Measurements from ENCODE around the gene CHCHD6.

The CHCHD6 gene

DNA sequence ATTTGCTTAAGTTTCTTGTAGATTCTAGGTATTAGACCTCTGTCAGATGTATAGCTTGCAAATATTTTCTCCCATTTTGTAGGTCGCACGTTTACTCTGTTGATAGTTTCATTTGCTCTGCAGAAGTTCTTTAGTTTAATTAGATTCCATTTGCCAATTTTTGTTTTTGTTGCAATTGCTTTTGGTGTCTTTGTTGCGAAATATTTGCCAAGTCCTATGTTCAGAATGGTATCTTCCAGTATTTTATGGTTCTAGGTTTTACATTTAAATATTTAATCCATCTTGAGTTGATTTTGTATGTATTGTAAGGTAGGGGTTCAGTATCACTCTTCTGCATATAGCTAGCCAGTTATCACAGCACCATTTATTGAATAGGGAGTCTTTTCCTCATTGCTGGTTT lies 64.9 kb downstream of the CHCHD6 start:
- Histone ChIP-seq H3K27ac (ENCODE audit: low read depth, low read length) (no peak overlapping the region), H3K4me2 (ENCODE audit: low read depth, low read length, poor library complexity, severe bottlenecking) (no peak overlapping the region), H2AFZ (ENCODE audit: low read depth, low read length, severe bottlenecking) (no peak overlapping the region), H3K9me3 (ENCODE audit: insufficient read depth, low read length) (no peaks in the 10 kb centered on the region), H3K9ac (ENCODE audit: low read length) (no peak overlapping the region), H3F3A (ENCODE audit: insufficient read depth) (no peaks in the 10 kb centered on the region), H4K20me1 (ENCODE audit: low read depth, low read length) (no peaks in the 10 kb centered on the region), H3K4me3 (ENCODE audit: insufficient read depth, low read length, poor library complexity, severe bottlenecking) (no peak overlapping the region), H3K79me2 (ENCODE audit: insufficient read depth, low read length) (no peaks in the 10 kb centered on the region), H3K36me3 (ENCODE audit: low read length) (no peaks in the 10 kb centered on the region), H3K27me3 (ENCODE audit: low read length) (no peaks in the 10 kb centered on the region), H3K9me2 (replicated peaks; ENCODE audit: insufficient read depth, low read length) (no peaks in the 10 kb centered on the region)
- TF ChIP-seq, protein P1, sequence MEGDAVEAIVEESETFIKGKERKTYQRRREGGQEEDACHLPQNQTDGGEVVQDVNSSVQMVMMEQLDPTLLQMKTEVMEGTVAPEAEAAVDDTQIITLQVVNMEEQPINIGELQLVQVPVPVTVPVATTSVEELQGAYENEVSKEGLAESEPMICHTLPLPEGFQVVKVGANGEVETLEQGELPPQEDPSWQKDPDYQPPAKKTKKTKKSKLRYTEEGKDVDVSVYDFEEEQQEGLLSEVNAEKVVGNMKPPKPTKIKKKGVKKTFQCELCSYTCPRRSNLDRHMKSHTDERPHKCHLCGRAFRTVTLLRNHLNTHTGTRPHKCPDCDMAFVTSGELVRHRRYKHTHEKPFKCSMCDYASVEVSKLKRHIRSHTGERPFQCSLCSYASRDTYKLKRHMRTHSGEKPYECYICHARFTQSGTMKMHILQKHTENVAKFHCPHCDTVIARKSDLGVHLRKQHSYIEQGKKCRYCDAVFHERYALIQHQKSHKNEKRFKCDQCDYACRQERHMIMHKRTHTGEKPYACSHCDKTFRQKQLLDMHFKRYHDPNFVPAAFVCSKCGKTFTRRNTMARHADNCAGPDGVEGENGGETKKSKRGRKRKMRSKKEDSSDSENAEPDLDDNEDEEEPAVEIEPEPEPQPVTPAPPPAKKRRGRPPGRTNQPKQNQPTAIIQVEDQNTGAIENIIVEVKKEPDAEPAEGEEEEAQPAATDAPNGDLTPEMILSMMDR (IDR thresholded peaks at IDR 0.05; ENCODE audit: insufficient read depth, low read length, poor library complexity, severe bottlenecking) = no peak
- no peak for TF ChIP-seq EZH2phosphoT487 (conservative IDR thresholded peaks at IDR 0.05; ENCODE audit: low read length)

DNA sequence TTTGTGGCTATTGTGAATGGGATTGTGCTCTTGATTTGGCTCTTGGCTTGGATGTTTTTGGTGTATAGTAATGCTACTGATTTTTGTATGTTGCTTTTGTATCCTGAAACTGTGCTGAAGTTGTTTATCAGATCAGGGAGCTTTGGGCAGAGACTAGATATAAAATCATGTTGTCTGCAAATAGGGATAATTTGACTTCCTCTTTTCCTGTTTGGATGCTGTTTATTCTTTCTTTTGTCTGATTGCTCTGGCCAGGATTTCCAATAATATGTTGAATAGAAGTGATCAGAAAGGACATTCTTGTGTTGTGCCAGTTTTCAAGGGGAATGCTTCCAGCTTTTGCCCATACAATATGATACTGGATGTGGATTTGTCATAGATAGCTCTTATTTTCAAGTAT lies 66.1 kb downstream of the CHCHD6 start:
- Histone ChIP-seq H4K20me1 (ENCODE audit: low read depth, low read length) (no peaks in the 10 kb centered on the region), H3K4me2 (ENCODE audit: low read depth, low read length, poor library complexity, severe bottlenecking) (no peak overlapping the region), H3K27ac (ENCODE audit: low read depth, low read length) (no peak overlapping the region), H3K9me2 (replicated peaks; ENCODE audit: insufficient read depth, low read length) (no peaks in the 10 kb centered on the region), H3K9ac (ENCODE audit: low read length) (no peak overlapping the region), H3K79me2 (ENCODE audit: insufficient read depth, low read length) (no peaks in the 10 kb centered on the region), H3K9me3 (ENCODE audit: insufficient read depth, low read length) (no peaks in the 10 kb centered on the region), H3F3A (ENCODE audit: insufficient read depth) (no peaks in the 10 kb centered on the region), H3K27me3 (ENCODE audit: low read length) (no peaks in the 10 kb centered on the region), H2AFZ (ENCODE audit: low read depth, low read length, severe bottlenecking) (no peak overlapping the region), H3K36me3 (ENCODE audit: low read length) (no peaks in the 10 kb centered on the region), H3K4me3 (ENCODE audit: insufficient read depth, low read length, poor library complexity, severe bottlenecking) (no peak overlapping the region)
- TF ChIP-seq, protein P1 (IDR thresholded peaks at IDR 0.05; ENCODE audit: insufficient read depth, low read length, poor library complexity, severe bottlenecking) = no peak
- TF ChIP-seq EZH2phosphoT487 (conservative IDR thresholded peaks at IDR 0.05; ENCODE audit: low read length) = no peak

DNA sequence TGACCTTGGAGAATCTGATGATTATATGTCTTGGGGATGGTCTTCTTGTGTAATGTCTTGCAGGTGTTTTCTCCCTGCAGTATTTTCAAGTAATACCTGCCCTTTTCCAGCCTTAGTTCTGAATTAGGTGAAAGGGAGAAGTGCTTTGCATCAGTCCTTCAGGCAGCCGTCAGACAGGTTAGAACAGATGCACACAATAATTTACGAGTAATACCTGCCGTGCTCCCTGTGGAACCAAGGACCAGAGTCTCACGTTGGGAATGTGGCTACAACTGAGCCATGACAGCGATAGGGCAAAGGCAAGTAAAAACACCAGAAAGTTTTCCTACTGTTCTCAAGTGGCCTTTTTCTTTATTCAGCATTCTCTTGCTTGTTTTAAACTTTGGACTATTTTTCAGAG lies 69.1 kb downstream of the CHCHD6 start:
- no peak overlapping the region for H3K4me3 ChIP-seq (ENCODE audit: insufficient read depth, low read length, poor library complexity, severe bottlenecking)
- H3K9me3 ChIP-seq (ENCODE audit: insufficient read depth, low read length) = no peaks in the 10 kb centered on the region
- no peak for TF ChIP-seq EZH2phosphoT487 (conservative IDR thresholded peaks at IDR 0.05; ENCODE audit: low read length)
- TF ChIP-seq, protein P1 (IDR thresholded peaks at IDR 0.05; ENCODE audit: insufficient read depth, low read length, poor library complexity, severe bottlenecking) = no peak
- H2AFZ ChIP-seq (ENCODE audit: low read depth, low read length, severe bottlenecking) = no peak overlapping the region
- H3K36me3 ChIP-seq (ENCODE audit: low read length) = no peaks in the 10 kb centered on the region
- no peak overlapping the region for H3K4me2 ChIP-seq (ENCODE audit: low read depth, low read length, poor library complexity, severe bottlenecking)
- H3F3A ChIP-seq (ENCODE audit: insufficient read depth) = no peaks in the 10 kb centered on the region
- H3K9ac ChIP-seq (ENCODE audit: low read length) = no peak overlapping the region
- no peaks in the 10 kb centered on the region for H3K27me3 ChIP-seq (ENCODE audit: low read length)
- no peaks in the 10 kb centered on the region for H3K79me2 ChIP-seq (ENCODE audit: insufficient read depth, low read length)
- no peak overlapping the region for H3K27ac ChIP-seq (ENCODE audit: low read depth, low read length)
- H3K9me2 ChIP-seq (replicated peaks; ENCODE audit: insufficient read depth, low read length) = no peaks in the 10 kb centered on the region
- no peaks in the 10 kb centered on the region for H4K20me1 ChIP-seq (ENCODE audit: low read depth, low read length)
